OCI-LY1 (cell line): Measurements from ENCODE around the gene CCBE1.

ENCODE experiments used
- H2AFZ ChIP-seq: fragments of 200-600 bp; sonication (generic), shearing (Covaris generic); 2 replicates; pipeline ENCODE4 v1.6.0; 2014; ENCODE audit warnings: antibody characterized with exemption, mild to moderate bottlenecking, low read length
- H3F3A ChIP-seq: fragments of 200-600 bp; sonication (generic), shearing (Covaris generic); 2 replicates; pipeline ENCODE4 v1.6.0; 2014; ENCODE audit warnings: mild to moderate bottlenecking, antibody characterized with exemption, low read length, moderate library complexity; ENCODE audit not compliant: insufficient read depth
- H3K27ac ChIP-seq: fragments of 200-600 bp; sonication (generic); 2 replicates; pipeline ENCODE4 v1.5.1; 2014; ENCODE audit warnings: low read length, mixed run types, mild to moderate bottlenecking, low read depth; ENCODE audit not compliant: poor library complexity, severe bottlenecking
- H3K27me3 ChIP-seq: fragments of 200-600 bp; sonication (generic); 2 replicates; pipeline ENCODE4 v1.6.0; 2014; ENCODE audit warnings: antibody characterized with exemption, mild to moderate bottlenecking, low read length, moderate library complexity; ENCODE audit not compliant: insufficient read depth
- H3K36me3 ChIP-seq: fragments of 200-600 bp; sonication (generic); 2 replicates; pipeline ENCODE4 v1.6.1; 2014; ENCODE audit warnings: mild to moderate bottlenecking, antibody characterized with exemption, low read length, moderate library complexity, mixed read lengths; ENCODE audit not compliant: insufficient read depth
- H3K4me1 ChIP-seq: fragments of 200-600 bp; sonication (generic); 2 replicates; pipeline ENCODE4 v1.5.1; 2014; ENCODE audit warnings: mild to moderate bottlenecking, low read length, moderate library complexity; ENCODE audit not compliant: insufficient read depth, severe bottlenecking
- H3K4me2 ChIP-seq: fragments of 200-600 bp; sonication (generic), shearing (Covaris generic); 2 replicates; pipeline ENCODE4 v1.6.1; 2014; ENCODE audit warnings: low read length
- H3K4me3 ChIP-seq: fragments of 200-600 bp; sonication (generic); 2 replicates; pipeline ENCODE4 v1.5.1; 2014; ENCODE audit warnings: low read length, low read depth, mild to moderate bottlenecking, mixed read lengths; ENCODE audit not compliant: poor library complexity, severe bottlenecking
- H3K79me2 ChIP-seq: fragments of 200-600 bp; shearing (Covaris generic); 2 replicates; pipeline ENCODE4 v1.6.1; 2016; ENCODE audit warnings: mixed run types, low read length, mixed read lengths; ENCODE audit not compliant: insufficient read depth
- H3K9ac ChIP-seq: fragments of 200-600 bp; sonication (generic), shearing (Covaris generic); 2 replicates; pipeline ENCODE4 v1.6.1; 2014; ENCODE audit warnings: mild to moderate bottlenecking, low read length, mixed read lengths
- H3K9me2 ChIP-seq: fragments of 200-600 bp; sonication (generic), shearing (Covaris generic); 2 replicates; pipeline ENCODE4 v1.6.1; 2014; ENCODE audit warnings: low read depth, mild to moderate bottlenecking, low read length, mixed read lengths
- H3K9me3 ChIP-seq: fragments of 200-600 bp; shearing (Covaris generic); 2 replicates; pipeline ENCODE4 v1.6.1; 2014; ENCODE audit warnings: low read length, mixed read lengths
- H4K20me1 ChIP-seq: fragments of 200-600 bp; sonication (generic), shearing (Covaris generic); 2 replicates; pipeline ENCODE4 v1.6.0; 2016; ENCODE audit warnings: mild to moderate bottlenecking, low read length; ENCODE audit not compliant: insufficient read depth
- CTCF ChIP-seq: fragments of 200-600 bp; sonication (generic), shearing (Covaris generic); IDR thresholded peaks from 2 replicates; pipeline ENCODE4 v1.5.1; 2017; ENCODE audit warnings: mild to moderate bottlenecking, antibody characterized with exemption, low read length, moderate library complexity, mixed read lengths
- EZH2 ChIP-seq: fragments of 200-600 bp; sonication (generic), shearing (Covaris generic); IDR thresholded peaks from 2 replicates; pipeline ENCODE4 v1.8.0; 2017; ENCODE audit warnings: borderline replicate concordance, mixed run types, mild to moderate bottlenecking, antibody characterized with exemption, low read length, moderate library complexity, mixed read lengths

The CCBE1 gene

GRCh38 chr18:59485382-59485781 lies 211.8 kb downstream of the CCBE1 start:
- Histone ChIP-seq H3K4me2 (no peak overlapping the region), H2AFZ (no peak overlapping the region), H3K27ac (no peak overlapping the region), H3K9me2 (no peaks in the 10 kb centered on the region), H3K4me1 (no peaks in the 10 kb centered on the region), H3K36me3 (no peaks in the 10 kb centered on the region), H3K79me2 (no peaks in the 10 kb centered on the region), H3K27me3 (no peaks in the 10 kb centered on the region), H3K9ac (no peak overlapping the region), H3F3A (no peaks in the 10 kb centered on the region), H3K4me3 (no peak overlapping the region), H3K9me3 (no peaks in the 10 kb centered on the region), H4K20me1 (no peaks in the 10 kb centered on the region)
- TF ChIP-seq EZH2 (no peak), CTCF (no peak)

- H3K4me2 ChIP-seq = no peak overlapping the region
- H3K36me3 ChIP-seq = no peaks in the 10 kb centered on the region
- TF ChIP-seq EZH2 (no peak), CTCF (no peak)
Measured at GRCh38 chr18:59484561-59485328, 212.5 kb downstream of the CCBE1 start.

GRCh38 chr18:59484131-59484530 lies 213.1 kb downstream of the CCBE1 start:
- H3K4me1 ChIP-seq = no peaks in the 10 kb centered on the region
- no peaks in the 10 kb centered on the region for H3K79me2 ChIP-seq
- H4K20me1 ChIP-seq = no peaks in the 10 kb centered on the region
- H3K9me3 ChIP-seq = no peaks in the 10 kb centered on the region
- H3K27ac ChIP-seq = no peak overlapping the region
- H2AFZ ChIP-seq = no peak overlapping the region
- H3K36me3 ChIP-seq = no peaks in the 10 kb centered on the region
- no peaks in the 10 kb centered on the region for H3F3A ChIP-seq
- no peaks in the 10 kb centered on the region for H3K27me3 ChIP-seq
- H3K4me3 ChIP-seq = no peak overlapping the region
- H3K9ac ChIP-seq = no peak overlapping the region
- H3K9me2 ChIP-seq = no peaks in the 10 kb centered on the region
- no peak overlapping the region for H3K4me2 ChIP-seq
- TF ChIP-seq CTCF (no peak), EZH2 (no peak)

More at GRCh38 chr18:59484561-59485328, 212.5 kb downstream of the CCBE1 start:
- Histone ChIP-seq H3K4me1 (no peaks in the 10 kb centered on the region), H3K9ac (no peak overlapping the region), H4K20me1 (no peaks in the 10 kb centered on the region), H3K27me3 (no peaks in the 10 kb centered on the region), H3K9me2 (no peaks in the 10 kb centered on the region), H3F3A (no peaks in the 10 kb centered on the region), H3K4me3 (no peak overlapping the region), H3K79me2 (no peaks in the 10 kb centered on the region), H3K9me3 (no peaks in the 10 kb centered on the region), H2AFZ (no peak overlapping the region), H3K27ac (no peak overlapping the region)
